Muscle layer of duodenum (tissue), 2 donors: ENCODE results near the gene TTLL13.
A peak's percentile ranks its signal among the peaks of the same experiment; 100 is the strongest.
"Not testable (repeated sequence)": the region's sequence is repeated elsewhere in the genome, so short reads cannot be mapped to it uniquely, and the experiment has no call there.

Experiments
- H3K27ac ChIP-seq: one replicate; pipeline ENCODE4 v1.7.0; 2013; ENCODE audit warnings: mild to moderate bottlenecking, low read length
- H3K27me3 ChIP-seq: one replicate; pipeline ENCODE4 v1.7.0; 2013; ENCODE audit warnings: low read depth, mild to moderate bottlenecking, control low read depth, low read length
- H3K36me3 ChIP-seq, 2 donors: one replicate each; pipeline ENCODE4 v1.7.0; 2013; ENCODE audit warnings: low read length in 2 of 2, control low read depth in 1 of 2, mild to moderate bottlenecking in 1 of 2; ENCODE audit not compliant: insufficient read depth in 2 of 2, control insufficient read depth in 1 of 2
- H3K4me1 ChIP-seq, 2 donors: one replicate each; pipeline ENCODE4 v1.7.0; 2013; ENCODE audit warnings: low read length in 2 of 2, mild to moderate bottlenecking in 2 of 2, control low read depth in 1 of 2, moderate library complexity in 1 of 2; ENCODE audit not compliant: insufficient read depth in 2 of 2, control insufficient read depth in 1 of 2
- H3K4me3 ChIP-seq, 2 donors: one replicate each; pipeline ENCODE4 v1.7.0; 2013; ENCODE audit warnings: low read length in 2 of 2, low read depth in 1 of 2, mild to moderate bottlenecking in 1 of 2
- H3K9me3 ChIP-seq, 2 donors: one replicate each; pipeline ENCODE4 v1.7.0; 2013; ENCODE audit warnings: low read length in 2 of 2, control low read depth in 1 of 2, mild to moderate bottlenecking in 1 of 2; ENCODE audit not compliant: control insufficient read depth in 1 of 2
- donor health status: healthy.

TTLL13 gene

GRCh38 chr15:90266485-90266884 is 17.1 kb downstream of the TTLL13 start:
- Histone ChIP-seq H3K4me1 (peaks cover 8 to 43% of the 10 kb centered on the region in 2 donors), H3K4me3 (peak overlapping the region; percentile 88 to 99)

GRCh38 chr15:90268415-90268814 is 19.1 kb downstream of the TTLL13 start:
- H3K4me3 ChIP-seq = peak overlapping the region; percentile 12 to 88
- H3K4me1 ChIP-seq = peaks cover 8 to 47% of the 10 kb centered on the region in 2 donors
- H3K36me3 ChIP-seq = peaks cover 26 to 37% of the 10 kb centered on the region in 2 donors
- no peaks in the 10 kb centered on the region for H3K27me3 ChIP-seq
- no peaks in the 10 kb centered on the region for H3K9me3 ChIP-seq
- no peak overlapping the region for H3K27ac ChIP-seq

More at GRCh38 chr15:90266485-90266884, 17.1 kb downstream of the TTLL13 start:
- Histone ChIP-seq H3K27ac (peak overlapping the region; percentile 98), H3K36me3 (peaks cover 13 to 19% of the 10 kb centered on the region in 2 donors), H3K27me3 (no peaks in the 10 kb centered on the region), H3K9me3 (no peaks in the 10 kb centered on the region)

- H3K27me3 ChIP-seq = no peaks in the 10 kb centered on the region
- H3K27ac ChIP-seq = no peak overlapping the region
- H3K9me3 ChIP-seq = no peaks in the 10 kb centered on the region
- peaks cover 8 to 41% of the 10 kb centered on the region in 2 donors for H3K4me1 ChIP-seq
- H3K4me3 ChIP-seq = no peak overlapping the region
- H3K36me3 ChIP-seq = peaks cover 30 to 37% of the 10 kb centered on the region in 2 donors
These were observed 21.3 kb downstream of the TTLL13 start for GRCh38 chr15:90270502-90271150.

- Histone ChIP-seq H3K27ac (no peak overlapping the region), H3K4me3 (no peak overlapping the region), H3K4me1 (peaks cover 8 to 37% of the 10 kb centered on the region in 2 donors), H3K9me3 (no peaks in the 10 kb centered on the region), H3K27me3 (no peaks in the 10 kb centered on the region), H3K36me3 (peaks cover 31 to 37% of the 10 kb centered on the region in 2 donors)
These were observed 22.3 kb downstream of the TTLL13 start for GRCh38 chr15:90271459-90272166.

- not testable (repeated sequence) for H3K36me3 ChIP-seq, H3K27me3 ChIP-seq, H3K27ac ChIP-seq, H3K9me3 ChIP-seq, H3K4me1 ChIP-seq, H3K4me3 ChIP-seq
These were observed 29.1 kb downstream of the TTLL13 start for GRCh38 chr15:90278467-90278866.

- H3K27ac ChIP-seq, H3K36me3 ChIP-seq, H3K27me3 ChIP-seq, H3K4me1 ChIP-seq, H3K4me3 ChIP-seq, H3K9me3 ChIP-seq: not testable (repeated sequence)
These were observed 31.4 kb downstream of the TTLL13 start for GRCh38 chr15:90280743-90281142.

- H3K9me3 ChIP-seq, H3K36me3 ChIP-seq, H3K27ac ChIP-seq, H3K4me3 ChIP-seq, H3K27me3 ChIP-seq, H3K4me1 ChIP-seq: not testable (repeated sequence)
These were observed 32.3 kb downstream of the TTLL13 start for GRCh38 chr15:90281637-90282036.

- Histone ChIP-seq H3K36me3 (no peaks in the 10 kb centered on the region), H3K9me3 (no peaks in the 10 kb centered on the region), H3K4me3 (no peak overlapping the region), H3K27ac (no peak overlapping the region), H3K27me3 (no peaks in the 10 kb centered on the region), H3K4me1 (peaks cover 0 to 4% of the 10 kb centered on the region in 2 donors)
These were observed 37.3 kb downstream of the TTLL13 start for GRCh38 chr15:90286678-90287077.

GRCh38 chr15:90287101-90287500 is 37.7 kb downstream of the TTLL13 start:
- no peak overlapping the region for H3K4me3 ChIP-seq
- H3K27ac ChIP-seq = no peak overlapping the region
- H3K9me3 ChIP-seq = no peaks in the 10 kb centered on the region
- H3K27me3 ChIP-seq = no peaks in the 10 kb centered on the region
- peaks cover 0 to 4% of the 10 kb centered on the region in 2 donors for H3K4me1 ChIP-seq
- no peaks in the 10 kb centered on the region for H3K36me3 ChIP-seq

- no peaks in the 10 kb centered on the region for H3K36me3 ChIP-seq
- H3K27me3 ChIP-seq = no peaks in the 10 kb centered on the region
- no peak overlapping the region for H3K27ac ChIP-seq
- peaks cover 0 to 4% of the 10 kb centered on the region in 2 donors for H3K4me1 ChIP-seq
- H3K4me3 ChIP-seq = no peak overlapping the region
- no peaks in the 10 kb centered on the region for H3K9me3 ChIP-seq
These were observed 38.6 kb downstream of the TTLL13 start for GRCh38 chr15:90287946-90288345.

GRCh38 chr15:90291679-90292356 is 42.5 kb downstream of the TTLL13 start:
- H3K27ac ChIP-seq = no peak overlapping the region
- no peaks in the 10 kb centered on the region for H3K27me3 ChIP-seq
- no peaks in the 10 kb centered on the region for H3K9me3 ChIP-seq
- H3K36me3 ChIP-seq = no peaks in the 10 kb centered on the region
- H3K4me3 ChIP-seq = no peak overlapping the region
- peaks cover 0 to 16% of the 10 kb centered on the region in 2 donors for H3K4me1 ChIP-seq
